Transverse colon (tissue), 3 donors: ENCODE measurements around the gene GRM4.

Experiments used
- EP300 ChIP-seq: sonication (generic); formaldehyde crosslinking; IDR thresholded peaks from one replicate; pipeline ENCODE4 v1.6.1; 2017; ENCODE audit warnings: antibody characterized with exemption, low read depth
- POLR2A ChIP-seq: fragments of 450-650 bp; IDR thresholded peaks from one replicate; pipeline ENCODE4 v1.6.1; 2016; ENCODE audit warnings: antibody characterized with exemption, mild to moderate bottlenecking, moderate library complexity
- TF ChIP-seq, protein P1 (sequence below), 5 experiments: fragments of 200-600 bp in 3 of 5; fragments of 450-650 bp in 2 of 5; sonication (generic) in 3 of 5; IDR thresholded peaks; 1 replicate in 2 of 5; 2 replicates in 3 of 5; pipeline ENCODE4 v1.5.1; 2016 to 2017; ENCODE audit warnings: antibody characterized with exemption in 5 of 5, inconsistent platforms in 3 of 5, mild to moderate bottlenecking in 2 of 5, moderate library complexity in 1 of 5

DNA sequence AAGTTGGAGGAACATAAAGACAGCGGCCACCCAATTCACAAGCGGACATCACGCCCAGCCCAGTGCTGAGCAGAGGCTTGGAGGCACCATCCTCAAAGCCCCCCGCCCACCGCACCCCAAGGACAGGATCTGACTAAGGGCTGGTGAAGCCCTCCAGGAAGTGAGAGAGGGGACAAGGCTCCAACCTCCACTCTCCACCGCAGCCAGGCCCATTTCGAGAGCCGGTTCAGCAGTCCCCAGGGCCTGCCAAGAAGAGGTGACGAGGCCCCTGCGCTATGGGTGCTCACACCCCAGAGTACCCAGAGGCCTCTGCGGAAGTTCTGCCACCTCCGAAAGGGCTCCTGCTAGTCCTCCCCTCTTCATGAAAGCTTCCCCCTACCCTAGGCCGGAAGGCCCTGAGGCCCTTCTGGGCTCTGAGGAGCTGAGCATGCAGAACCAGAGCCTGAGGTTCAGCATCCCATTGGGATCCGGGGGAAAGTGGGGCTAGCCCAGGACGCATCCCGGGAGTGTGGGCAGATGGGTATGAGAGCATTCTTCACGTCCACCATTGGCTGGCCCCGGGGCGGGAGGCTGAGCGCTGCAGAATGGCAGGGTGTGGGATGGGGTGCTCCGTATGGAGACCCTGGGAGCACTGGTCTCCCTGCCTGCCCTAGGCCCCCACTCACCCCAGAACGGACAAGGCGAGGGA is 2.5 kb downstream of the GRM4 start:
- TF ChIP-seq, protein P1, sequence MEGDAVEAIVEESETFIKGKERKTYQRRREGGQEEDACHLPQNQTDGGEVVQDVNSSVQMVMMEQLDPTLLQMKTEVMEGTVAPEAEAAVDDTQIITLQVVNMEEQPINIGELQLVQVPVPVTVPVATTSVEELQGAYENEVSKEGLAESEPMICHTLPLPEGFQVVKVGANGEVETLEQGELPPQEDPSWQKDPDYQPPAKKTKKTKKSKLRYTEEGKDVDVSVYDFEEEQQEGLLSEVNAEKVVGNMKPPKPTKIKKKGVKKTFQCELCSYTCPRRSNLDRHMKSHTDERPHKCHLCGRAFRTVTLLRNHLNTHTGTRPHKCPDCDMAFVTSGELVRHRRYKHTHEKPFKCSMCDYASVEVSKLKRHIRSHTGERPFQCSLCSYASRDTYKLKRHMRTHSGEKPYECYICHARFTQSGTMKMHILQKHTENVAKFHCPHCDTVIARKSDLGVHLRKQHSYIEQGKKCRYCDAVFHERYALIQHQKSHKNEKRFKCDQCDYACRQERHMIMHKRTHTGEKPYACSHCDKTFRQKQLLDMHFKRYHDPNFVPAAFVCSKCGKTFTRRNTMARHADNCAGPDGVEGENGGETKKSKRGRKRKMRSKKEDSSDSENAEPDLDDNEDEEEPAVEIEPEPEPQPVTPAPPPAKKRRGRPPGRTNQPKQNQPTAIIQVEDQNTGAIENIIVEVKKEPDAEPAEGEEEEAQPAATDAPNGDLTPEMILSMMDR (IDR thresholded peaks at IDR 0.05), result no peak
- TF ChIP-seq EP300, result no peak
- TF ChIP-seq POLR2A, result no peak
